GDM1 (cell line): ENCODE results near the gene UNC13D.
"Not testable (repeated sequence)": the region's sequence is repeated elsewhere in the genome, so short reads cannot be mapped to it uniquely, and the experiment has no call there.

ENCODE experiments used
- DNase-seq: peaks from one replicate; lab custom pipeline; 2025; lab: John Stamatoyannopoulos, UW

UNC13D gene

GRCh38 chr17:75874323-75875181, 30.3 kb upstream of the UNC13D start:
- DNase-seq: no peak

DNA sequence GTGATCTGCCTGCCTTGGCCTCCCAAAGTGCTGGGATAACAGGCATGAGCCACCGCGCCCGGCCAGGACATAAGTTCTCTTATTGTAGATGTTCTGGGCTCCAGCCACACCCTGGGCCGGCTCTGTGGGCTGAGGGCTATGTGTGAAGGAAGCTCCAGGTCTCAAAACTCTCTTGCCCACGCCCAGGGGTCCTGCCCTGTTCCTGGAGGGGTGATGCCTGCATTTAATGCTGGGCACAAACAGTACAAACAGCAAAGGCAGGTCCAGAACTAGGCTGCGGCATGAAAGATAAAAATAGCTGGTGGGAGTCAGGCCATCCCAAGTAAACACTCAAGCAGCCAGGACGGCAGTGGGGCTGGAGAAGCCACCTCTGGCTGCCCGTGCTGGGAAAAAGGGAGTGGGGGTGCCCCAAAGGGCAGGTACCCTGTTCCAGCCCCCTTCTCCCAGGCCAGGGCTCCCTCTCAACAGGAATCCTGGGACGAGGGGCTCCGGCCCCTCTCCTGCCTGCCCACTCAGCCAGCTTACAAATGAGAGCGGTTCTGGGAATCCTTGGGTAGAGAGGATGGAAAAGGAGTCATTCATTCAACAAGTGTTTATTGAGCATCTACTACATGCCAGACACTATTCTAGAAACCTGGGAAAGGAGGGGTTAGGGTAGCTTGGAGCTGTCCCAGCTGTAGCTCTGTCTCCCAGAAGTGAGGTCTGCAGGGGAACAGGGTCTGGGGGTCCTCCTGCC, 29.6 kb upstream of the UNC13D start:
- no peak for DNase-seq

DNA sequence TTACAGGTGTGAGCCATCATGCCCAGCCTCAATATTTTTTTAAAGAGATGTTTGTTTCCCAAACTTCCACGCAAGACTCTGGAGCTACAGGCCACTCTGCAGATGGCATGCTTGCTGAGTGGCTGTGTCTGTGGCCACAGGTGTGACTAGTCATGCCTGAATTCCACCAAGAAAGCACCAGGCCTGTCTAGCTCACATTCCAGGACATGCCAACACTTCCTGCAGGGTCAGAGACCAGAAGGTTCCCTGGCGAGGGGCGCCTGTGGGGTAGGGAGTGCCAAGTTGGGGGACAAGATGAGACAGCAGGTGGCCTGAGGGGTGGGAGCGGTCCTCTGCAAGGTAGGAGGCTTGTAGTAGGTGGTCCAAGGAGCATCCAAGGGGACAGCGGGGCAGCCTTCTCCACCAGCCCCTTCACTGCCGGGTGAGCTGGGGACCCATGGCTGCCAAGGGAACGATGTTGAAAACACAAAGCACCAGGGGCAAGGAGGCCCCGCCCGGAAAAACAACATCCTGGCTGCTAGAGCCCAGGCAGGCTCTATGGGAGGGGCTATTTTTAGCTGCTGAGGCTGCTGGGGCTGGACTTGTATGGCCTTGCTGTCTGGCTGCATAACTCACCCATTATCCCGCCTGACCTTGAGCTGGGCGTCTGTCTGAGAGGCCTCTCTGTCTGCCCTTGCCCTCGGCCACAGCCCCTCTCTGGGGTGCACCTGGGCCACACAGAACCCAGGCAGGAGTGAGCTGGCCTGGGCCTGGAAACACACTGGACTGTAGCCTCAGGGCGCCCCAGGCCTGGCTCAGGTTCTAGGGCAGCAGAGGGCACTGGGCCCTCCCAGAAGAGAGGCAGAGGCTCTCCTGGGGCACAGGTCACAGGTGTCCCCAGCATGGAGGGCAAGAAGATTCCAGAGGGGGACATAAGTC, 28.5 kb upstream of the UNC13D start:
- no peak for DNase-seq

DNA sequence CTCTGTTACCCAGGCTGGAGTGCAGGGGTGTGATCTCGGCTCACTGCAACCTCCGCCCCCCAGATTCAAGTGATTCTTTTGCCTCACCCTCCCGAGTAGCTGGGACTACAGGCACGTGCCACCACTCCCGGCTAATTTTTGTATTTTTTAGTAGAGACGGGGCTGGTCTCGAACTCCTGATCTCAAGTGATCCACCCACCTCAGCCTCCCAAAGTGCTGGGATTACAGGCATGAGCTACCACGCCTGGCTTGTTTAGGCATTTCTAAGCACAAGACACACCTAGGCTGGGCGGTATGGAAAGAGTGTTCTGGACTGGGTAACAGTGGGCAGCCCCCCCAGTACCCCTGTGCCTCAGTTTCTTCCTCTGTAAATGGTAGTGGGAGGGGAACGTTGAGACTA, 26.0 kb upstream of the UNC13D start:
- not testable (repeated sequence) for DNase-seq

GRCh38 chr17:75869282-75870141, 25.3 kb upstream of the UNC13D start:
- no peak for DNase-seq

- DNase-seq: not testable (repeated sequence)
Observed at GRCh38 chr17:75868730-75869281, 24.6 kb upstream of the UNC13D start.

DNA sequence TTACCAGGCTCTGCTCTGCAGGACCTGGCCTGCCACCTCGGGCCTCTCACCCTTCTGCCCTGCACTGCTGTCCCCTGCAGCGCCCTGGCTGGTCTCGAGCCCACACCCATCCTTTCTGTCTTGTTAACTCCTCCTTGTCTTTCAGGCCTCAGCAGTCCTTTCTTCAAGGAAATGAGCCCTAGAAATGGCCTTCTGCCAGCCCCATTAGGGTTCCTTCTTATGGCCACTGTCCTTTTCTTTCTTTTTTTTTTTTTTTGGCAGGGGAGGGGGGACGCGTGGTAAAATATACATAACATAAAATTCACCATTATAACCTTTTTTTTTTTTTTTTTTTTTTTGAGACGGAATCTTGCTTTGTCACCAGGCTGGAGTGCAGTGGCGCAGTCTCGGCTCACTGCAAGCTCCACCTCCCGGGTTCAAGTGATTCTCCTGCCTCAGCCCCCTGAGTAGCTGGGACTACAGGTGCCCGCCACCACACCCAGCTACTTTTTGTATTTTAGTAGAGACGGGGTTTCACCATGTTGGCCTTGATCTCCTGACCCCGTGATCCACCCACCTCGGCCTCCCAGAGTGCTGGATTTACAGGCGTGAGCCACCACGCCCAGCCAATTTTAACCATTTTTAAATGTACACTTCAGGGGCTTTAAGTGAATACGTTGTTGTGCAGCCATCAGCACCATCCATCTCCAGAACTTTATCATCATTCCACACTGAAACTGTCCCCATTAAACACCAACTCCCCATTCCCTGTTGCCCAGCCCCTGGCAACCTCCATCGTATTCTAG, 21.4 kb upstream of the UNC13D start:
- not testable (repeated sequence) for DNase-seq

DNA sequence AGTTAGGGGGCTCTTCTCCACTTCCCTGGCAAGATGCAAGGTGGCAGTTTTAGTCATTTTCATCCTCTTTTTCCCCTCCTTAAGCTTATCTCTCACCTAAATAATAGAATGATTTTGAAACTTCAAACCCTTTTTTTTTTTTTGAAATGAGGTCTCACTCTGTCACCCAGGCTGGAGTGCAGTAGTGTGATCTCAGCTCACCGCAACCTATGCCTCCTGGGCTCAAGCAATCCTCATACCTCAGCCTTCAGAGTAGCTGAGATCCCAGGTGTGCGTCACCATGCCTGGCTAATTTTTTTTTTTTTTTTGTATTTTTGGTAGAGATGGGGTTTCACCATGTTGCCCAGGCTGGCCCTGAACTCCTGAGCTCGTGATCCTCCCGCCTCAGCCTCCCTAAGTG, 20.7 kb upstream of the UNC13D start:
- DNase-seq: not testable (repeated sequence)

DNA sequence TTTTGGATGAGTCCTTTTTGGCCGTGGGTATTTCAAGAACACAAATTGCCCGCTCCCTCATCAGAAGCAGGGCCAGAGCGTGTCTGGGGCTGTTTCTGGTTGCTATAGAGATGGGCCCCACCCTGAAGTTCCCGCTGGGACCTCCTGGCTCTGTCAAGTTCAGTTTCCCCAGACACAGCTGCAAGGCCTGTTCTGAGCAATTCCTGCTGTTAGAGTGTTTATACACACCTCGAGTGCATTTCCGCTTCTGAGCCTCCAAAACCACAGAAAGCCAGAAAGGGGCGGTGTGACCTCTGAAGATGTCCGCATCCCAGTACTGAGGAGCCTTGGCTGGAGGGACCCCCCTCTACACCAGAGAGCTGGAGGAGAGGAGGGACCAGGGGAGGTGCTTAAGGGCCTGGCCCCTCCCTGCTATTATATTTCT, 20.3 kb upstream of the UNC13D start:
- peak; percentile 49 for DNase-seq

- DNase-seq: no peak
Observed at GRCh38 chr17:75861927-75862317, 17.7 kb upstream of the UNC13D start.

- DNase-seq: not testable (repeated sequence)
Observed at GRCh38 chr17:75859358-75859757, 15.2 kb upstream of the UNC13D start.

DNA sequence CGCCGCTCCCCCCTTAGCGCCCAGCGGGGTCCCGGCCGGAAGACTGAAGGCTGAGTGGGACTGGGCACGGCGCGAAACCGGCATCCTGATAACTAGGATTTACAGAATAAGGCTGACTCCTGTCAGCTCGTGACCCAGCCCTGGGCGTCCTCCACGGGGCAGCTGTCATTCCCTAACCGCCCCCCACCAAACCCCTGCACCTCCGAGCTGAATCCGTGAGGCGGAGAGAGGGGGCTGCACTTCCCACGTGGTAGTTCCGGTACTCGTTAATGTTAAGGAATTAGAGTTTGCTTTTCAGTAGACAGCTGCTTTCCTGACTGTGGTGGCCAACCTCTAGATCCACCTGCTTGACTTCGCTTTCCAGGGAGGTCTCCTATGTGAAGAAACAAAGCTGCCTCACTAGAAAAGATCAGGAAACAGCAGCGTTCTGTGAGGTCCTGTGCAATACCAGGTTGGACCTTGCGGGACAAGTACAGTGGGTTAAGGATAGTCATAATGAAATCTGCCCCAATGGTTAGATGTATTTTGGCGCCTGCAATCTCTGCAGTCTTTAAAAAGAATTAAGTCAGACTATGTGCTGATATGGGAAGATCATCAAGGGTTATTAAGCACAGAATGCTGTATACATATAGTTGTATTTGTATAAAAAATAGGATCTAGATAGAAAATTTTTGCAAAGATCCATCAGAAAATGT, 12.0 kb upstream of the UNC13D start:
- no peak for DNase-seq

GRCh38 chr17:75855310-75856061, 11.3 kb upstream of the UNC13D start, which contains the start of gene WBP2:
TSS of gene WBP2 (minus strand) at chr17:75855335. CDS start at chr17:75855297, 38 bp downstream.
- DNase-seq: peak; percentile 99

GRCh38 chr17:75854881-75855309, 10.7 kb upstream of the UNC13D start:
- DNase-seq: no peak

DNA sequence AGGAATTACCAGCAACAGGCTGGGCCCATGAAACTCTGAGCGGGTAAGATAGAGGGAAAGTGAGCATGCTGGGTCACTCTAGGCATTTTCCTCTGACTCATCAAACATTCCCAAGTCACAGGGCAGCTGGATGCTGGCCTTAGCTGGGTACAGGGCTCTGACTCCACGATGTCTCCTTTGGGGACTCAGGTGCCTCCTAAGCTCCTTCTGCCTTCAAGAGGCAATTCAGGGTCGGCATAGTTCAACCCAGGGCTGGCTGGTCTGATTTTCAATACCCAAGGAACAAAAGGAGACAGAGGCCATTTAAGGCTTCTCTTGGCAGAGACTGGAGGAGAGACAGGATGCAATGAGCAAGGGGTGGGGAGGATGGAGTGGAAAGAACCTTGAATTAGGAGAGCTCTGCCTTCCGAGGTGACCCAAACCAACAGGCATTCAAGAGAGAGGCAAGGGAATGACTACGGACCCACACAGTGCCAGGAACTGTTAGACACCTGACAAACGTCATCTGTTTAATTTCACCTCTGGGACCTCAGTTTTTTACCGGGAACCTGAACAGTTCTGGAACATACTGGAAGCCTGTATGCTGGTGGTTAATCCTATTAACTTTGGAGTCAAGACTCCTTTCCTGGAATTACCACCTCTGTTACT, 10.0 kb upstream of the UNC13D start:
- DNase-seq: no peak

GRCh38 chr17:75853433-75853832, 9.2 kb upstream of the UNC13D start:
- no peak for DNase-seq

DNA sequence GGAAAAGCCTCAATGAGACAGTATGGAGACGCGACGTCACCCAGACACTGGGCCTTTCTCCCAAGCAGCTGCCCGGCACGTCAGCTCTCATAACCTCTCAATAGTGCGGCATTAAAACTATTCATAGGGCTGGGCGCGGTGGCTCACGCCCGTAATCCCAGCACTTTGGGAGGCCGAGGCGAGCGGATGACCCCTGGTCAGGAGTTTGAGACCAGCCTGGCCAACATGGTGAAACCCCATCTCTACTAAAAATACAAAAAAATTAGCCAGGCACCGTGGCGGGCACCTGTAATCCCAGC, 7.4 kb upstream of the UNC13D start:
- not testable (repeated sequence) for DNase-seq
